Thymus (tissue), 11 donors: ENCODE measurements around the gene ZNF879. TPM values are rescaled to one million over a fixed set of nuclear protein-coding genes. Genes with fewer than 3 reads are reported as not detected.

ENCODE experiments used
- DNase-seq, 9 donors: peaks; one replicate each; pipeline ENCODE4 v3.0.0-alpha.2; 2013; ENCODE audit warnings: low spot score in 9 of 9, low read depth in 6 of 9, missing footprints in 1 of 9
- H3K27ac ChIP-seq, 2 donors: one replicate each; pipeline ENCODE4 v1.5.1; 2013; ENCODE audit warnings: control low read depth in 1 of 2, low read depth in 1 of 2, low read length in 1 of 2, mild to moderate bottlenecking in 1 of 2, moderate library complexity in 1 of 2
- H3K27me3 ChIP-seq, 2 donors: one replicate each; pipeline ENCODE4 v1.5.1; 2013; ENCODE audit warnings: low read length in 1 of 2; ENCODE audit not compliant: control insufficient read depth in 2 of 2, insufficient read depth in 1 of 2
- H3K36me3 ChIP-seq, 2 donors: one replicate each; pipeline ENCODE4 v1.5.1; 2013; ENCODE audit warnings: low read length in 1 of 2, mild to moderate bottlenecking in 1 of 2, moderate library complexity in 1 of 2; ENCODE audit not compliant: control insufficient read depth in 2 of 2, insufficient read depth in 2 of 2
- H3K4me1 ChIP-seq, 2 donors: one replicate each; pipeline ENCODE4 v1.5.1; 2013; ENCODE audit warnings: low read length in 2 of 2; ENCODE audit not compliant: control insufficient read depth in 2 of 2, insufficient read depth in 2 of 2
- H3K4me3 ChIP-seq, 2 donors: one replicate each; pipeline ENCODE4 v1.5.1; 2013; ENCODE audit warnings: low read length in 2 of 2, control low read depth in 1 of 2, mild to moderate bottlenecking in 1 of 2
- H3K9me3 ChIP-seq, 2 donors: one replicate each; pipeline ENCODE4 v1.5.1; 2013; ENCODE audit warnings: low read length in 1 of 2, mild to moderate bottlenecking in 1 of 2; ENCODE audit not compliant: control insufficient read depth in 2 of 2, insufficient read depth in 1 of 2
- WGBS: extraction: QIAGEN DNeasy Blood & Tissue Kit; methylation state at CpG from one replicate; pipeline ENCODE4 v1.1.7; 2013; 5-methylcytosine and 5-hydroxymethylcytosine counted together
- polyA plus RNA-seq: library from polyadenylated mRNA; stranded (reverse); fragments of 200-250 nt; gene quantifications from one replicate; pipeline ENCODE4 v1.2.3, GENCODE V29; 2013
- total RNA-seq: library from RNA; stranded (reverse); fragments of 120-200 nt; gene quantifications from one replicate; pipeline ENCODE4 v1.2.4, GENCODE V29; 2013
- donor health status: healthy.

Gene ZNF879
- total and polyA plus RNA-seq, 2 donors: 5.9 TPM

- WGBS: 95% methylated on average over 12 of the region's 12 CpGs
- Histone ChIP-seq H3K4me1 (no peaks in the 10 kb centered on the region), H3K27me3 (peaks cover 23 to 29% of the 10 kb centered on the region in 2 donors), H3K36me3 (no peaks in the 10 kb centered on the region), H3K4me3 (no peak overlapping the region), H3K9me3 (peaks cover 6 to 58% of the 10 kb centered on the region in 2 donors), H3K27ac (no peak overlapping the region)
- DNase-seq: no peak
These were observed 33.1 kb upstream of the ZNF879 start for GRCh38 chr5:178990491-178990890.

- 93% methylated on average over 28 of the region's 28 CpGs for WGBS
- H3K27me3 ChIP-seq: peaks cover 25 to 39% of the 10 kb centered on the region in 2 donors
- H3K4me3 ChIP-seq: no peak overlapping the region
- no peaks in the 10 kb centered on the region for H3K4me1 ChIP-seq
- peaks cover 3 to 49% of the 10 kb centered on the region in 2 donors for H3K9me3 ChIP-seq
- DNase-seq: no peak
- no peaks in the 10 kb centered on the region for H3K36me3 ChIP-seq
- H3K27ac ChIP-seq: no peak overlapping the region
These were observed 32.1 kb upstream of the ZNF879 start for GRCh38 chr5:178991190-178992145.

- DNase-seq: no peak
- WGBS: 83% methylated on average over 9 of the region's 9 CpGs
- Histone ChIP-seq H3K27ac (no peak overlapping the region), H3K36me3 (no peaks in the 10 kb centered on the region), H3K9me3 (peaks cover 3 to 39% of the 10 kb centered on the region in 2 donors), H3K4me3 (no peak overlapping the region), H3K27me3 (peaks cover 25 to 45% of the 10 kb centered on the region in 2 donors), H3K4me1 (no peaks in the 10 kb centered on the region)
These were observed 31.2 kb upstream of the ZNF879 start for GRCh38 chr5:178992291-178992895.

GRCh38 chr5:178993236-178993765, 30.3 kb upstream of the ZNF879 start:
- H3K4me3 ChIP-seq: no peak overlapping the region
- H3K27me3 ChIP-seq: peaks cover 25 to 45% of the 10 kb centered on the region in 2 donors
- no peak overlapping the region for H3K27ac ChIP-seq
- H3K36me3 ChIP-seq: no peaks in the 10 kb centered on the region
- no peak for DNase-seq
- 14% methylated on average over 20 of the region's 20 CpGs for WGBS
- H3K9me3 ChIP-seq: peaks cover 3 to 36% of the 10 kb centered on the region in 2 donors
- no peaks in the 10 kb centered on the region for H3K4me1 ChIP-seq

GRCh38 chr5:178993955-178994579, 29.5 kb upstream of the ZNF879 start:
- H3K27ac ChIP-seq: no peak overlapping the region
- H3K9me3 ChIP-seq: peaks cover 3 to 33% of the 10 kb centered on the region in 2 donors
- DNase-seq: no peak
- 30% methylated on average over 53 of the region's 53 CpGs for WGBS
- no peaks in the 10 kb centered on the region for H3K36me3 ChIP-seq
- H3K27me3 ChIP-seq: peaks cover 25 to 45% of the 10 kb centered on the region in 2 donors
- H3K4me1 ChIP-seq: no peaks in the 10 kb centered on the region
- H3K4me3 ChIP-seq: no peak overlapping the region

- Histone ChIP-seq H3K4me1 (no peaks in the 10 kb centered on the region), H3K4me3 (no peak within 1 kb of the TSS), H3K36me3 (no peaks in the 10 kb centered on the region), H3K27ac (no peak within 1 kb of the TSS), H3K27me3 (peaks cover 25 to 45% of the 10 kb centered on the region in 2 donors), H3K9me3 (peaks cover 2 to 26% of the 10 kb centered on the region in 2 donors)
- DNase-seq: no peak
- 5% methylated on average over 96 of the region's 97 CpGs for WGBS
These were observed 28.8 kb upstream of the ZNF879 start, which contains the start of gene GRM6 for GRCh38 chr5:178994580-178995340. Gene GRM6, minus strand, starts transcription at chr5:178995320. Its CDS starts 376 bp downstream, at chr5:178994944.

- Histone ChIP-seq H3K27me3 (peaks cover 25 to 45% of the 10 kb centered on the region in 2 donors), H3K4me3 (no peak overlapping the region), H3K36me3 (no peaks in the 10 kb centered on the region), H3K9me3 (peaks cover 2 to 21% of the 10 kb centered on the region in 2 donors), H3K4me1 (no peaks in the 10 kb centered on the region), H3K27ac (no peak overlapping the region)
- no peak for DNase-seq
- WGBS: 10% methylated on average over 6 of the region's 6 CpGs
These were observed 28.3 kb upstream of the ZNF879 start for GRCh38 chr5:178995341-178995690.

GRCh38 chr5:178996156-178996555, 27.4 kb upstream of the ZNF879 start:
- no peak for DNase-seq
- Histone ChIP-seq H3K27me3 (peaks cover 25 to 45% of the 10 kb centered on the region in 2 donors), H3K27ac (no peak overlapping the region), H3K4me1 (no peaks in the 10 kb centered on the region), H3K36me3 (no peaks in the 10 kb centered on the region), H3K9me3 (peaks cover 2 to 18% of the 10 kb centered on the region in 2 donors), H3K4me3 (no peak overlapping the region)
- 84% methylated on average over 11 of the region's 11 CpGs for WGBS
